H9 (cell line): ENCODE data around the gene RRBP1. TPM values are rescaled to one million over a fixed set of nuclear protein-coding genes. Genes with fewer than 3 reads are reported as not detected.

Experiments used
- DNase-seq: peaks from one replicate; pipeline ENCODE4 v3.0.0-alpha.2; 2017
- H2AFZ ChIP-seq: one replicate; pipeline ENCODE4 v1.6.1; 2013; ENCODE audit warnings: mild to moderate bottlenecking, low read length, control low read depth, moderate library complexity
- H2AK5ac ChIP-seq: 2 replicates; pipeline ENCODE4 v1.6.1; 2013; ENCODE audit warnings: low read length, control low read depth, mixed read lengths; ENCODE audit not compliant: insufficient read length
- H2BK120ac ChIP-seq: one replicate; pipeline ENCODE4 v1.6.1; 2013; ENCODE audit warnings: low read depth, mild to moderate bottlenecking, low read length, control low read depth, inconsistent platforms; ENCODE audit not compliant: poor library complexity, severe bottlenecking
- H2BK12ac ChIP-seq: 2 replicates; pipeline ENCODE4 v1.6.1; 2013; ENCODE audit warnings: low read length, control low read depth, mixed read lengths, low read depth; ENCODE audit not compliant: insufficient read length
- H2BK15ac ChIP-seq: 2 replicates; pipeline ENCODE4 v1.6.1; 2013; ENCODE audit warnings: low read depth, low read length, control low read depth
- H2BK20ac ChIP-seq: one replicate; pipeline ENCODE4 v1.6.1; 2013; ENCODE audit warnings: low read depth, mild to moderate bottlenecking, low read length, control low read depth, inconsistent platforms; ENCODE audit not compliant: poor library complexity, severe bottlenecking
- H2BK5ac ChIP-seq: 2 replicates; pipeline ENCODE4 v1.6.1; 2013; ENCODE audit warnings: low read length, control low read depth, mixed read lengths; ENCODE audit not compliant: insufficient read length
- H3K14ac ChIP-seq: 2 replicates; pipeline ENCODE4 v1.6.1; 2013; ENCODE audit warnings: low read length, control low read depth; ENCODE audit not compliant: insufficient read depth
- H3K18ac ChIP-seq: 2 replicates; pipeline ENCODE4 v1.6.1; 2013; ENCODE audit warnings: low read depth, mild to moderate bottlenecking, mixed read lengths, low read length, control low read depth; ENCODE audit not compliant: insufficient read length
- H3K23ac ChIP-seq: 2 replicates; pipeline ENCODE4 v1.6.1; 2013; ENCODE audit warnings: low read length, control low read depth, mixed read lengths, low read depth; ENCODE audit not compliant: insufficient read length
- H3K23me2 ChIP-seq: 2 replicates; pipeline ENCODE4 v1.6.1; 2013; ENCODE audit warnings: low read depth, mild to moderate bottlenecking, mixed read lengths, low read length, control low read depth; ENCODE audit not compliant: insufficient read length, poor library complexity, severe bottlenecking
- H3K27ac ChIP-seq: 2 replicates; pipeline ENCODE4 v1.5.1; 2013; ENCODE audit warnings: low read length, control low read depth, mixed read lengths, low read depth; ENCODE audit not compliant: insufficient read length
- H3K27me3 ChIP-seq: 2 replicates; pipeline ENCODE4 v1.6.1; 2013; ENCODE audit warnings: low read length, control low read depth, inconsistent platforms; ENCODE audit not compliant: insufficient read depth
- H3K4ac ChIP-seq: 2 replicates; pipeline ENCODE4 v1.6.1; 2013; ENCODE audit warnings: low read depth, mild to moderate bottlenecking, control low read depth, inconsistent platforms, low read length, moderate library complexity
- H3K4me1 ChIP-seq: 2 replicates; pipeline ENCODE4 v1.6.1; 2013; ENCODE audit warnings: low read length, control low read depth, inconsistent platforms; ENCODE audit not compliant: insufficient read depth
- H3K4me2 ChIP-seq: 2 replicates; pipeline ENCODE4 v1.6.1; 2013; ENCODE audit warnings: low read length, control low read depth, mixed read lengths; ENCODE audit not compliant: insufficient read length, insufficient read depth
- H3K56ac ChIP-seq: 2 replicates; pipeline ENCODE4 v1.6.1; 2013; ENCODE audit warnings: low read depth, mild to moderate bottlenecking, mixed read lengths, low read length, control low read depth; ENCODE audit not compliant: insufficient read length
- H3K79me1 ChIP-seq: 2 replicates; pipeline ENCODE4 v1.6.1; 2013; ENCODE audit warnings: low read depth, mild to moderate bottlenecking, moderate library complexity, low read length, control low read depth, inconsistent platforms; ENCODE audit not compliant: insufficient read depth, poor library complexity, severe bottlenecking
- H3K79me2 ChIP-seq: 2 replicates; pipeline ENCODE4 v1.6.1; 2013; ENCODE audit warnings: low read length, control low read depth, inconsistent platforms; ENCODE audit not compliant: insufficient read depth
- H3K9ac ChIP-seq: 2 replicates; pipeline ENCODE4 v1.6.1; 2013; ENCODE audit warnings: low read length, control low read depth, mixed read lengths; ENCODE audit not compliant: insufficient read length; ENCODE audit errors: extremely low read depth
- H3K9me3 ChIP-seq: one replicate; pipeline ENCODE4 v1.6.1; 2013; ENCODE audit warnings: low read depth, low read length, inconsistent platforms; ENCODE audit not compliant: control insufficient read depth
- H3T11ph ChIP-seq: one replicate; pipeline ENCODE4 v1.6.1; 2013; ENCODE audit warnings: mild to moderate bottlenecking, low read length, control low read depth, inconsistent platforms
- H4K20me1 ChIP-seq: one replicate; pipeline ENCODE4 v1.6.1; 2013; ENCODE audit not compliant: control insufficient read depth, insufficient read length, insufficient read depth
- H4K5ac ChIP-seq: 2 replicates; pipeline ENCODE4 v1.6.1; 2013; ENCODE audit warnings: low read depth, mild to moderate bottlenecking, mixed read lengths, low read length, control low read depth; ENCODE audit not compliant: insufficient read length
- H4K8ac ChIP-seq: replicated peaks from 2 replicates; pipeline ENCODE4 v1.6.1; 2013; ENCODE audit warnings: low read length, control low read depth, mixed read lengths, low read depth; ENCODE audit not compliant: insufficient read length
- H4K91ac ChIP-seq: 2 replicates; pipeline ENCODE4 v1.6.1; 2013; ENCODE audit warnings: low read depth, mild to moderate bottlenecking, moderate library complexity, mixed read lengths, low read length, control low read depth; ENCODE audit not compliant: insufficient read length
- H3K27ac Mint-ChIP-seq, 3 experiments: 2 replicates in 2 of 3; 3 replicates in 1 of 3; pipeline ENCODE4 v1.8.0; 2020 to 2021; ENCODE audit warnings: mixed read lengths in 3 of 3, mild to moderate bottlenecking in 1 of 3, moderate library complexity in 1 of 3
- H3K27me3 Mint-ChIP-seq: 2 replicates; pipeline ENCODE4 v1.8.0; 2021; ENCODE audit warnings: low read depth, mild to moderate bottlenecking, moderate library complexity, mixed read lengths
- H3K36me3 Mint-ChIP-seq, 3 experiments: 2 replicates in 2 of 3; 3 replicates in 1 of 3; pipeline ENCODE4 v1.8.0; 2020 to 2021; ENCODE audit warnings: low read depth in 3 of 3, mixed read lengths in 3 of 3; ENCODE audit not compliant: insufficient read depth in 1 of 3
- H3K4me1 Mint-ChIP-seq, 2 experiments: 2 replicates each; pipeline ENCODE4 v1.8.0; 2020; ENCODE audit warnings: mixed read lengths in 2 of 2
- H3K4me3 Mint-ChIP-seq, 2 experiments: 2 replicates in 1 of 2; 3 replicates in 1 of 2; pipeline ENCODE4 v1.8.0; 2020 to 2021; ENCODE audit warnings: mild to moderate bottlenecking in 2 of 2, mixed read lengths in 2 of 2, moderate library complexity in 1 of 2
- H3K9me3 Mint-ChIP-seq, 2 experiments: 2 replicates in 1 of 2; 3 replicates in 1 of 2; pipeline ENCODE4 v1.8.0; 2020; ENCODE audit warnings: mild to moderate bottlenecking in 2 of 2, mixed read lengths in 2 of 2, moderate library complexity in 1 of 2
- CTCF ChIP-seq: fragments of 200-600 bp; sonication (generic); conservative IDR thresholded peaks from 3 replicates; pipeline ENCODE4 v1.8.0; 2021; ENCODE audit warnings: antibody characterized with exemption, mild to moderate bottlenecking
- WGBS: extraction: QIAGEN DNeasy Blood & Tissue Kit; methylation state at CpG from one replicate; pipeline ENCODE4 v1.1.7; 2013; ENCODE audit warnings: missing lambda C conversion rate, low lambda C conversion rate, mixed read lengths; ENCODE audit not compliant: insufficient read length; ENCODE audit errors: extremely low coverage; 5-methylcytosine and 5-hydroxymethylcytosine counted together
- total RNA-seq: library from RNA; stranded (reverse); gene quantifications from 2 replicates; pipeline ENCODE4 v1.2.1, GENCODE V29; 2021

Gene RRBP1
- total RNA-seq, 1 experiment from 2014 or later, result 97.8 TPM

DNA sequence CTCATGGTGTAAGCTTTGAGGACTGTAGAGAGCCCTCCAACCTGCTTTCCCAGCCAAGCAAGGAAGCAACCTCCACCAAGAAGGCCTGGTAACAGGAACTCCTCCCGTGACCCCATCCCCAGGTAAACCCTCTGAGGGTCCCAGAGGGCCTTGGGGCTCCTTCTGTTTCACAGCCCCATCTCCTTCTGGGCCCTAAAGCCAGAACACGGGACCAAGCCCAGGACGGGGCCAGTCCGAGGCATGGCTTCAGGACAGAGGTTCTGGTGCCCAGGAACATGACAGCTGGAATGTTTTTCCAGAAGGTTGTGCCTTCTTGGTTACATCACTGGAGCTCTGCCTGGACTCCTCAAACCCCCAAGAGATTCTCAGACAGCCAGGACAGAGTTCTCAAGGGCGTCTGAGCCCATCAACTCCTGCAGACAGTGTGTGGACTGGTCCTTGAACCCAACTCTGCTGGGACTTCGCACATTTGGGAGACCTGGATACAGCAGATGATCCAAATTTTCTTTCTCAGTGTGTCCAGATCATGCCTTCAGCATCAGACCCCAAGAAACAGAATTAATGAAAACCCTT is 43.1 kb downstream of the RRBP1 start:
- no peaks in the 10 kb centered on the region for H3K27me3 Mint-ChIP-seq
- no peaks in the 10 kb centered on the region for H3K23me2 ChIP-seq

More for the DNA sequence above, 43.1 kb downstream of the RRBP1 start:
- H2AFZ ChIP-seq, result no peak overlapping the region
- no peak overlapping the region for H4K8ac ChIP-seq
- H3K9me3 ChIP-seq, result no peaks in the 10 kb centered on the region
- H3K4me1 Mint-ChIP-seq, result peaks cover 11 to 27% of the 10 kb centered on the region in 2 experiments
- no peak overlapping the region for H3K4me3 Mint-ChIP-seq
- H2AK5ac ChIP-seq, result no peak overlapping the region
- no peak overlapping the region for H3K56ac ChIP-seq
- H3K23ac ChIP-seq, result no peak overlapping the region
- H3K27ac ChIP-seq, result no peak overlapping the region
- DNase-seq, result no peak
- H3K14ac ChIP-seq, result no peak overlapping the region
- H3K4me2 ChIP-seq, result no peak overlapping the region
- H2BK20ac ChIP-seq, result no peak overlapping the region
- no peak overlapping the region for H4K91ac ChIP-seq
- no peaks in the 10 kb centered on the region; the same call in 1 of the 2 replicates for H3K79me2 ChIP-seq
- no CpG with 5 or more reads among the region's 6 CpGs for WGBS
- H2BK12ac ChIP-seq, result no peak overlapping the region
- H3K27ac Mint-ChIP-seq, result peak overlapping the region in 1 of 3 experiments; percentile 54; a peak in 1 of 7 replicates
- H4K20me1 ChIP-seq, result no peaks in the 10 kb centered on the region
- no peak overlapping the region for H4K5ac ChIP-seq
- H3K9ac ChIP-seq, result no peak overlapping the region
- no peak overlapping the region for H2BK5ac ChIP-seq
- H3K36me3 Mint-ChIP-seq, result peaks cover 26 to 43% (median 40%) of the 10 kb centered on the region in 3 experiments; a peak in 6 of 7 replicates
- H2BK120ac ChIP-seq, result no peak overlapping the region
- H2BK15ac ChIP-seq, result no peak overlapping the region
- H3K27me3 ChIP-seq, result no peaks in the 10 kb centered on the region
- no peak for TF ChIP-seq CTCF
- no peaks in the 10 kb centered on the region for H3K4me1 ChIP-seq
- H3K4ac ChIP-seq, result no peak overlapping the region
- H3K18ac ChIP-seq, result no peak overlapping the region
- no peak overlapping the region for H3T11ph ChIP-seq
- H3K9me3 Mint-ChIP-seq, result no peaks in the 10 kb centered on the region
- no peaks in the 10 kb centered on the region for H3K79me1 ChIP-seq
